Measurements from ENCODE around the gene ARL8A. TPM values are rescaled to one million over a fixed set of nuclear protein-coding genes. Genes with fewer than 3 reads are reported as not detected.
A peak's percentile ranks its signal among the peaks of the same experiment; 100 is the strongest.

Gene ARL8A
- total RNA-seq, 2 donors from 2014 or later = 72.8 to 82.0 TPM

DNA sequence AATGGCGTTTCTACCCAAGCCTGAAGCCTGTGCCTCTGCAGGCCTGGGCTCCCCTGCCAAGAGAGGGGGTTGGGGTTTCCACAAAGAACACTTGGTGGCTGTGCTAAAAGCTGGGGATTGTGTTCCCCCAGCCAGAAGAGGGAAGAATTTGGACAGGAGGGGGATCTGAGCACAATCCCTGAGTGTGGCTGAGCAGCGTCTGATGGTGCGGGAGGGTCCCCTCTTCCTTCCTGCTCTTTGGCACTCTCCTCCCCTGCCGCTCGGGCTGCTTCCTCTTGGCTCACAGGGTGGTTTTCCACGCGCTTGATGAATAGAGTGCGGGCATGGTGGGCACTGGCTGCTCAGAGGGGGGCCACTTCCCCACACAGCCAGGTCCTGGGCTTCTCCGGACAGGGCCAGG, 18.1 kb downstream of the ARL8A start:
- Histone ChIP-seq H3K27me3 (ENCODE audit: control insufficient read depth, insufficient read depth, low read length, poor library complexity, severe bottlenecking) (no peaks in the 10 kb centered on the region), H3K4me1 (ENCODE audit: control insufficient read depth, insufficient read depth, low read length) (no peaks in the 10 kb centered on the region), H3K9ac (ENCODE audit: extremely low read depth, low read length, poor library complexity, severe bottlenecking) (no peak overlapping the region), H3K9me3 (ENCODE audit: control insufficient read depth, low read length) (no peaks in the 10 kb centered on the region), H3K36me3 (ENCODE audit: control insufficient read depth, insufficient read depth, low read length) (no peaks in the 10 kb centered on the region), H3K27ac (ENCODE audit: low read depth, low read length) (no peak overlapping the region), H3K4me3 (ENCODE audit: low read length) (no peak overlapping the region)
- H3K4me1 Mint-ChIP-seq = peaks cover 4% of the 10 kb centered on the region
- H3K4me3 Mint-ChIP-seq = no peak overlapping the region
- no peaks in the 10 kb centered on the region for H3K9me3 Mint-ChIP-seq
- 72% methylated on average over 9 of the region's 9 CpGs; no CpG with 5 or more reads in 1 of the 2 experiments for WGBS, 2 experiments (ENCODE audit: insufficient coverage in 1 of 2, insufficient read length in 1 of 2)
- peaks cover 2% of the 10 kb centered on the region for H3K27me3 Mint-ChIP-seq (ENCODE audit: insufficient read depth)
- H3K27ac Mint-ChIP-seq = no peak overlapping the region
- TF ChIP-seq, protein P1, sequence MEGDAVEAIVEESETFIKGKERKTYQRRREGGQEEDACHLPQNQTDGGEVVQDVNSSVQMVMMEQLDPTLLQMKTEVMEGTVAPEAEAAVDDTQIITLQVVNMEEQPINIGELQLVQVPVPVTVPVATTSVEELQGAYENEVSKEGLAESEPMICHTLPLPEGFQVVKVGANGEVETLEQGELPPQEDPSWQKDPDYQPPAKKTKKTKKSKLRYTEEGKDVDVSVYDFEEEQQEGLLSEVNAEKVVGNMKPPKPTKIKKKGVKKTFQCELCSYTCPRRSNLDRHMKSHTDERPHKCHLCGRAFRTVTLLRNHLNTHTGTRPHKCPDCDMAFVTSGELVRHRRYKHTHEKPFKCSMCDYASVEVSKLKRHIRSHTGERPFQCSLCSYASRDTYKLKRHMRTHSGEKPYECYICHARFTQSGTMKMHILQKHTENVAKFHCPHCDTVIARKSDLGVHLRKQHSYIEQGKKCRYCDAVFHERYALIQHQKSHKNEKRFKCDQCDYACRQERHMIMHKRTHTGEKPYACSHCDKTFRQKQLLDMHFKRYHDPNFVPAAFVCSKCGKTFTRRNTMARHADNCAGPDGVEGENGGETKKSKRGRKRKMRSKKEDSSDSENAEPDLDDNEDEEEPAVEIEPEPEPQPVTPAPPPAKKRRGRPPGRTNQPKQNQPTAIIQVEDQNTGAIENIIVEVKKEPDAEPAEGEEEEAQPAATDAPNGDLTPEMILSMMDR (conservative IDR thresholded peaks at IDR 0.05) = no peak
- no peak for DNase-seq
- H3K36me3 Mint-ChIP-seq (ENCODE audit: low read depth) = no peaks in the 10 kb centered on the region

- Mint-ChIP-seq H3K4me3 (no peak overlapping the region), H3K36me3 (ENCODE audit: low read depth) (no peaks in the 10 kb centered on the region), H3K9me3 (no peaks in the 10 kb centered on the region), H3K27me3 (ENCODE audit: insufficient read depth) (peaks cover 2% of the 10 kb centered on the region), H3K4me1 (peaks cover 4% of the 10 kb centered on the region), H3K27ac (no peak overlapping the region)
- Histone ChIP-seq H3K9me3 (ENCODE audit: control insufficient read depth, low read length) (no peaks in the 10 kb centered on the region), H3K27ac (ENCODE audit: low read depth, low read length) (no peak overlapping the region), H3K9ac (ENCODE audit: extremely low read depth, low read length, poor library complexity, severe bottlenecking) (no peak overlapping the region), H3K4me3 (ENCODE audit: low read length) (no peak overlapping the region), H3K4me1 (ENCODE audit: control insufficient read depth, insufficient read depth, low read length) (no peaks in the 10 kb centered on the region), H3K36me3 (ENCODE audit: control insufficient read depth, insufficient read depth, low read length) (no peaks in the 10 kb centered on the region), H3K27me3 (ENCODE audit: control insufficient read depth, insufficient read depth, low read length, poor library complexity, severe bottlenecking) (no peaks in the 10 kb centered on the region)
- TF ChIP-seq, protein P1 (conservative IDR thresholded peaks at IDR 0.05) = no peak
- DNase-seq = no peak
- 91 to 94% methylated on average over 4 to 8 of the region's 8 CpGs for WGBS, 2 experiments (ENCODE audit: insufficient coverage in 1 of 2, insufficient read length in 1 of 2)
Measured at GRCh38 chr1:202125611-202126010, 18.9 kb downstream of the ARL8A start.

GRCh38 chr1:202124142-202124541, 20.4 kb downstream of the ARL8A start:
- H3K36me3 ChIP-seq (ENCODE audit: control insufficient read depth, insufficient read depth, low read length) = no peaks in the 10 kb centered on the region
- H3K27ac Mint-ChIP-seq = no peak overlapping the region
- H3K9ac ChIP-seq (ENCODE audit: extremely low read depth, low read length, poor library complexity, severe bottlenecking) = no peak overlapping the region
- 83 to 85% methylated on average over 4 to 7 of the region's 7 CpGs for WGBS, 2 experiments (ENCODE audit: insufficient coverage in 1 of 2, insufficient read length in 1 of 2)
- H3K4me3 ChIP-seq (ENCODE audit: low read length) = no peak overlapping the region
- TF ChIP-seq, protein P1 (conservative IDR thresholded peaks at IDR 0.05) = no peak
- no peaks in the 10 kb centered on the region for H3K9me3 Mint-ChIP-seq
- H3K27me3 ChIP-seq (ENCODE audit: control insufficient read depth, insufficient read depth, low read length, poor library complexity, severe bottlenecking) = no peaks in the 10 kb centered on the region
- H3K27me3 Mint-ChIP-seq (ENCODE audit: insufficient read depth) = peaks cover 2% of the 10 kb centered on the region
- H3K36me3 Mint-ChIP-seq (ENCODE audit: low read depth) = no peaks in the 10 kb centered on the region
- H3K27ac ChIP-seq (ENCODE audit: low read depth, low read length) = no peak overlapping the region
- no peaks in the 10 kb centered on the region for H3K4me1 ChIP-seq (ENCODE audit: control insufficient read depth, insufficient read depth, low read length)
- peaks cover 4% of the 10 kb centered on the region for H3K4me1 Mint-ChIP-seq
- H3K4me3 Mint-ChIP-seq = no peak overlapping the region
- no peaks in the 10 kb centered on the region for H3K9me3 ChIP-seq (ENCODE audit: control insufficient read depth, low read length)
- DNase-seq = peak; percentile 44
